K562 (cell line): Measurements from ENCODE around the gene CEBPB. TPM values are rescaled to one million over a fixed set of nuclear protein-coding genes. Genes with fewer than 3 reads are reported as not detected.

ENCODE experiments used
- CBX1 ChIP-seq: sonication (generic); IDR thresholded peaks from 2 replicates; pipeline ENCODE4 v1.6.1; 2016; ENCODE audit warnings: antibody characterized with exemption, low read depth, mild to moderate bottlenecking
- CREM ChIP-seq: IDR thresholded peaks from 2 replicates; pipeline ENCODE4 v1.6.1; 2014; ENCODE audit warnings: antibody characterized with exemption, low read depth
- MXI1 ChIP-seq: IDR thresholded peaks from 2 replicates; pipeline ENCODE4 v1.6.1; 2011; ENCODE audit warnings: low read depth, mild to moderate bottlenecking, improper control_type of control experiment, low read length
- PHB ChIP-seq: fragments of 250-450 bp; sonication (Bioruptor Pico); IDR thresholded peaks from 2 replicates; pipeline ENCODE4 v1.5.0; 2021
- PHF20 ChIP-seq: fragments of 450-650 bp; IDR thresholded peaks from 2 replicates; pipeline ENCODE4 v1.6.1; 2018; ENCODE audit not compliant: partially characterized antibody
- PYGO2 ChIP-seq: fragments of 450-650 bp; IDR thresholded peaks from 2 replicates; pipeline ENCODE4 v1.6.1; 2016; ENCODE audit warnings: mild to moderate bottlenecking, missing genetic modification characterization, moderate library complexity, missing compliant biosample characterization
- SMAD4 ChIP-seq: fragments of 250-450 bp; sonication (Bioruptor Pico); conservative IDR thresholded peaks from 2 replicates; pipeline ENCODE4 v1.8.0; 2021; ENCODE audit warnings: inconsistent platforms, mild to moderate bottlenecking, moderate library complexity
- SOX6 ChIP-seq: fragments of 450-650 bp; IDR thresholded peaks from 2 replicates; pipeline ENCODE4 v1.6.1; 2014; ENCODE audit warnings: mild to moderate bottlenecking
- ZC3H8 ChIP-seq: fragments of 450-650 bp; IDR thresholded peaks from 2 replicates; pipeline ENCODE4 v1.6.1; 2017
- ZFPM2 ChIP-seq: fragments of 250-450 bp; sonication (Bioruptor Pico); IDR thresholded peaks from 2 replicates; pipeline ENCODE4 v1.5.1; 2022; ENCODE audit warnings: mild to moderate bottlenecking
- ZNF121 ChIP-seq: sonication (generic); formaldehyde crosslinking; conservative IDR thresholded peaks from 2 replicates; pipeline ENCODE4 v1.8.0; 2022; ENCODE audit warnings: missing genetic modification reagents
- polyA plus RNA-seq, 8 experiments: library from polyadenylated mRNA; depleted of rRNA in 4 of 8; stranded (reverse) in 5 of 8; unstranded in 3 of 8; fragments of >200 nt; fragmentation: Nextera tagmentation in 2 of 8; fragmentation: Illumina TruSeq in 1 of 8; extraction: Ambion mirVana in 2 of 8; extraction: Trizol in 1 of 8; gene quantifications; 2 replicates each; pipeline versions ENCODE4 v1.2.1 to v1.2.3, GENCODE V29; 2011 to 2014; ENCODE audit warnings: inconsistent platforms in 1 of 8, missing spikeins in 1 of 8
- total RNA-seq, 7 experiments: library from RNA; depleted of rRNA in 6 of 7; stranded (reverse); fragments of >200 nt in 6 of 7; fragmentation: Illumina TruSeq in 2 of 7; extraction: Trizol in 2 of 7; gene quantifications; 2 replicates each; pipeline versions ENCODE4 v1.2.1 to v1.2.3, GENCODE V29; 2011 to 2021; ENCODE audit warnings: low replicate concordance in 1 of 7
- TF ChIP-seq, protein P1 (sequence below), 2 experiments: fragments of 450-650 bp; formaldehyde crosslinking in 1 of 2; IDR thresholded peaks; 2 replicates each; pipeline versions ENCODE4 v1.4.0 to v1.6.1; 2014 to 2020; ENCODE audit warnings: mild to moderate bottlenecking in 2 of 2, borderline replicate concordance in 1 of 2, low read depth in 1 of 2
- TF ChIP-seq, protein P2 (sequence below): sonication (generic); formaldehyde crosslinking; IDR thresholded peaks from 2 replicates; pipeline ENCODE4 v1.8.0; 2022; ENCODE audit warnings: missing genetic modification reagents, mild to moderate bottlenecking, moderate library complexity, borderline replicate concordance
- TF ChIP-seq, protein P3 (sequence below): sonication (generic); formaldehyde crosslinking; IDR thresholded peaks from 2 replicates; pipeline ENCODE4 v1.8.0; 2022; ENCODE audit warnings: missing genetic modification reagents, mild to moderate bottlenecking, borderline replicate concordance
- TF ChIP-seq, protein P4 (sequence below): fragments of 450-650 bp; conservative IDR thresholded peaks from 2 replicates; pipeline ENCODE4 v1.6.1; 2016; ENCODE audit warnings: missing genetic modification characterization, low read depth, mild to moderate bottlenecking, missing compliant biosample characterization, moderate library complexity

Gene CEBPB
- total and polyA plus RNA-seq, 9 of the 15 experiments (the other 6 are each of a cell fraction or from before 2014, with no cell fraction given): 1.2 to 72.6 (median 7.8) TPM

DNA sequence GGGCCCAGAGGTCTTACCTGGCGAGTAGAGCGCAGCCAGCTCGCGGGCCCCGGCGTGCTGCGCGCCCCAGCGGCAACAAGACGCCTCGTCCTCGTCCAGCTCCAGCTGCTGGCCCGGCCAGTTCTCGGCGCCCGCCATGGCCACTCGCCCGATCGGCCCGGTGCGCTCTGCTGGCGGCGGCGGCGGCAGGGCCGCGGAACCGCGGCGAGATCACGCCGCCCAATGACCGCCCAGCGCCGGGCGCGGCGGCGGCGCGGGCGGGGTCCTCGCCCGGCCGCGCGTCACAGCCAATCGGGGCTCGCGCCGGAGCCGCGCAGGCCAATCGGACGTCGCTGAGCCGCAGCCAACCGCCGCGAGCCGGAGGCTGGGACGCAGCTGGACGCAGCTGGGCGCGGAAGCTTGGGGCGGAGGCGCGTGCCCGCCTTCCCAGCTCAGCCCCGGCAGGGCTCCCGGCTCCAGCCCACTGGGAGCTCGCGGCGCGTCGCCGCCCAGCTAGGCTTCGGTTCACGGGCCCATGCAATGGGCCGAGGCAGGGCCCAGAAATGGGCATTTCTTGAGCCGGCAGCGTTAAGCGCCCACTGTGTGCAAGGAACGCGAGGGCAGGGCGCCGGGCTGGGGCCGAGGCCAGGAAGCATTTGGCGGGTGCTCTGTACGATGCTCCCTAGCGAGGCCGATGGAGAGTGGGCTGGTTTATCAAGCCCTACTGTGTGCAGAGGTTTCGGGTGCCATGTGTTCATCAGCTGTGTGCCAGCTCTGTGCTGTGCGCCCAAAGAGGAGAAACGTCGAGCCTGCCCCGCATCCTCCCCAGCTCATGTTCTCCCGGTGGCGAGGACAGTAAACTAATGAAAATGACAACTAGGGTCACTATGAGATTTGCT, 36.9 kb upstream of the CEBPB start, which contains the start of gene PEDS1 (continued):
- TF ChIP-seq, protein P1, sequence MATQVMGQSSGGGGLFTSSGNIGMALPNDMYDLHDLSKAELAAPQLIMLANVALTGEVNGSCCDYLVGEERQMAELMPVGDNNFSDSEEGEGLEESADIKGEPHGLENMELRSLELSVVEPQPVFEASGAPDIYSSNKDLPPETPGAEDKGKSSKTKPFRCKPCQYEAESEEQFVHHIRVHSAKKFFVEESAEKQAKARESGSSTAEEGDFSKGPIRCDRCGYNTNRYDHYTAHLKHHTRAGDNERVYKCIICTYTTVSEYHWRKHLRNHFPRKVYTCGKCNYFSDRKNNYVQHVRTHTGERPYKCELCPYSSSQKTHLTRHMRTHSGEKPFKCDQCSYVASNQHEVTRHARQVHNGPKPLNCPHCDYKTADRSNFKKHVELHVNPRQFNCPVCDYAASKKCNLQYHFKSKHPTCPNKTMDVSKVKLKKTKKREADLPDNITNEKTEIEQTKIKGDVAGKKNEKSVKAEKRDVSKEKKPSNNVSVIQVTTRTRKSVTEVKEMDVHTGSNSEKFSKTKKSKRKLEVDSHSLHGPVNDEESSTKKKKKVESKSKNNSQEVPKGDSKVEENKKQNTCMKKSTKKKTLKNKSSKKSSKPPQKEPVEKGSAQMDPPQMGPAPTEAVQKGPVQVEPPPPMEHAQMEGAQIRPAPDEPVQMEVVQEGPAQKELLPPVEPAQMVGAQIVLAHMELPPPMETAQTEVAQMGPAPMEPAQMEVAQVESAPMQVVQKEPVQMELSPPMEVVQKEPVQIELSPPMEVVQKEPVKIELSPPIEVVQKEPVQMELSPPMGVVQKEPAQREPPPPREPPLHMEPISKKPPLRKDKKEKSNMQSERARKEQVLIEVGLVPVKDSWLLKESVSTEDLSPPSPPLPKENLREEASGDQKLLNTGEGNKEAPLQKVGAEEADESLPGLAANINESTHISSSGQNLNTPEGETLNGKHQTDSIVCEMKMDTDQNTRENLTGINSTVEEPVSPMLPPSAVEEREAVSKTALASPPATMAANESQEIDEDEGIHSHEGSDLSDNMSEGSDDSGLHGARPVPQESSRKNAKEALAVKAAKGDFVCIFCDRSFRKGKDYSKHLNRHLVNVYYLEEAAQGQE (IDR thresholded peaks at IDR 0.05; ENCODE audit: borderline replicate concordance): peak; percentile 61
- TF ChIP-seq, protein P1 (CRISPR knock-in tag; IDR thresholded peaks at IDR 0.05; ENCODE audit: low read depth): 0 out of 2 replicates have a peak, but pooled peaks have one; percentile 33
- TF ChIP-seq PHB (CRISPR knock-in tag) (peak; percentile 45; the same call in 1 of the 2 replicates), ZC3H8 (no peak), PYGO2 (tag) (no peak), MXI1 (no peak), CREM (peak; percentile 48; the same call in 1 of the 2 replicates), ZNF121 (no peak), ZFPM2 (CRISPR knock-in tag) (no peak), CBX1 (peak; percentile 82), SOX6 (no peak), PHF20 (peak; percentile 75), SMAD4 (CRISPR knock-in tag) (peak; percentile 65; the same call in 1 of the 2 replicates)
- TF ChIP-seq, protein P2, sequence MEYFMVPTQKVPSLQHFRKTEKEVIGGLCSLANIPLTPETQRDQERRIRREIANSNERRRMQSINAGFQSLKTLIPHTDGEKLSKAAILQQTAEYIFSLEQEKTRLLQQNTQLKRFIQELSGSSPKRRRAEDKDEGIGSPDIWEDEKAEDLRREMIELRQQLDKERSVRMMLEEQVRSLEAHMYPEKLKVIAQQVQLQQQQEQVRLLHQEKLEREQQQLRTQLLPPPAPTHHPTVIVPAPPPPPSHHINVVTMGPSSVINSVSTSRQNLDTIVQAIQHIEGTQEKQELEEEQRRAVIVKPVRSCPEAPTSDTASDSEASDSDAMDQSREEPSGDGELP: peak; percentile 94
- TF ChIP-seq, protein P3, sequence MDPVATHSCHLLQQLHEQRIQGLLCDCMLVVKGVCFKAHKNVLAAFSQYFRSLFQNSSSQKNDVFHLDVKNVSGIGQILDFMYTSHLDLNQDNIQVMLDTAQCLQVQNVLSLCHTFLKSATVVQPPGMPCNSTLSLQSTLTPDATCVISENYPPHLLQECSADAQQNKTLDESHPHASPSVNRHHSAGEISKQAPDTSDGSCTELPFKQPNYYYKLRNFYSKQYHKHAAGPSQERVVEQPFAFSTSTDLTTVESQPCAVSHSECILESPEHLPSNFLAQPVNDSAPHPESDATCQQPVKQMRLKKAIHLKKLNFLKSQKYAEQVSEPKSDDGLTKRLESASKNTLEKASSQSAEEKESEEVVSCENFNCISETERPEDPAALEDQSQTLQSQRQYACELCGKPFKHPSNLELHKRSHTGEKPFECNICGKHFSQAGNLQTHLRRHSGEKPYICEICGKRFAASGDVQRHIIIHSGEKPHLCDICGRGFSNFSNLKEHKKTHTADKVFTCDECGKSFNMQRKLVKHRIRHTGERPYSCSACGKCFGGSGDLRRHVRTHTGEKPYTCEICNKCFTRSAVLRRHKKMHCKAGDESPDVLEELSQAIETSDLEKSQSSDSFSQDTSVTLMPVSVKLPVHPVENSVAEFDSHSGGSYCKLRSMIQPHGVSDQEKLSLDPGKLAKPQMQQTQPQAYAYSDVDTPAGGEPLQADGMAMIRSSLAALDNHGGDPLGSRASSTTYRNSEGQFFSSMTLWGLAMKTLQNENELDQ (CRISPR knock-in tag): no peak
- TF ChIP-seq, protein P4, sequence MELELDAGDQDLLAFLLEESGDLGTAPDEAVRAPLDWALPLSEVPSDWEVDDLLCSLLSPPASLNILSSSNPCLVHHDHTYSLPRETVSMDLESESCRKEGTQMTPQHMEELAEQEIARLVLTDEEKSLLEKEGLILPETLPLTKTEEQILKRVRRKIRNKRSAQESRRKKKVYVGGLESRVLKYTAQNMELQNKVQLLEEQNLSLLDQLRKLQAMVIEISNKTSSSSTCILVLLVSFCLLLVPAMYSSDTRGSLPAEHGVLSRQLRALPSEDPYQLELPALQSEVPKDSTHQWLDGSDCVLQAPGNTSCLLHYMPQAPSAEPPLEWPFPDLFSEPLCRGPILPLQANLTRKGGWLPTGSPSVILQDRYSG (tag): peak; percentile 70; the same call in 1 of the 2 replicates
